ENCODE measurements around the gene EIF4A2.

EIF4A2 gene

GRCh38 chr3:186783058-186783730 is at the start of gene EIF4A2:
Gene EIF4A2 (plus strand): TSS chr3:186783577. CDS start chr3:186783611, 34 bp downstream.
- peak; percentile 84 for DNase-seq (ENCODE audit: low read depth, low spot score)

GRCh38 chr3:186742618-186743380 is 40.6 kb upstream of the EIF4A2 start:
- DNase-seq (ENCODE audit: low read depth, low spot score): no peak

DNA sequence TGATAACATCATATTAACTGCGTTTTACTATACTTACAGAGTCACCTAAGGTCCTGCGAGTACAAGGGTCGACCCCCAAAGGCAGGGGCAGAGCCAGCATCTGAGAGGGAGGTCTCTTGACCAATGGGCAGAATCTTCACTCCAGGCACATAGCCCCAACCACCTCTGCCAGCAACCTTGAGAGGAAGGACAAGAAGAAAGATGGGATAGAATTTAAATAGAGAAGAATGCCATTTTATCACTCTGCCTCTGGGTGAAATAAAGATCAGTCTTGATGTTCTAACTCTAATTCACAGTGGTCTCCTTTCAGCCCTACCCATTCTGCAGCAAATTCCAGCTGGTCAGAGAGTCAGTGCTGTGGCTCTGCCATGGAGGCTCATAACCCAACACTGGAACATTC is 39.7 kb upstream of the EIF4A2 start:
- no peak for DNase-seq (ENCODE audit: low read depth, low spot score)

DNA sequence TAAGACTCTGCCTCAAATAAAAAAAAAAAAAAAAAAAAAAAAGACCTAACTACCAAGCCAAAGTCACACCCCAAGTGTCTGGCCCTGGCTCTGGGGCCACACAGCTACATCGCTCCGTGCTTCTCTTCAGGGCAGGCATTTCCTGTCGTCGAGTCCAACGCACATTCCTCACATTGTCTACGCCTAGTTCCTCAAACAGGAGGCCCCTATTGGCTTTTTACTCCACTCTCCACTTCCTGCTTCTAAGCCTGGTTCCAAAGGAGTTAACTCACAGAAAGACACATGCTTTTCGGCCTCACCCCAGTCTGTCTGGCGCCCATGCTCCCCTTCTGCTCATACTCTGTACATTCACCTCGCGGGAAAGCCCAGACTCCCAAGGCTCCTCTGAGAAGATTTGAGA is 37.4 kb upstream of the EIF4A2 start:
- no peak for DNase-seq (ENCODE audit: low read depth, low spot score)

- DNase-seq (ENCODE audit: low read depth, low spot score): no peak
Observed at GRCh38 chr3:186750316-186750715, 33.1 kb upstream of the EIF4A2 start.

DNA sequence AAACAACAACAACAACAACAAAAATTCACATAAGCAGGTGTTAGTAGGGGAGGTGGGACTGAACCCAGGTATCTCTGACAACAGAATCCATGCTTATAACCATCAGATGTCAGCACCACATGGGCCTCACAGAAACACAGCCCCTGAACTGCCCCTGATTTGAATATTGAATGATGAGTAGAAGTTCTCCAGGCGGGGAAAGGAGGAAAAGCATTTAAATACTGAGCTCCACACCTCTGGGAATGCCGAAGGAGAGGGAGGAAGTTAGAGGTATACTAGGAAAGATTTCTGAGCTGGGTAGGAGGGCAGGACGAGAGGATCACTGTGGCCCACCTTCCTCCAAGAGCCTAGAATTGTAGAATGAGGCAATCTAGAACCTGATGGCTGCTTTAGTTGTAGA is 31.9 kb upstream of the EIF4A2 start:
- no peak for DNase-seq (ENCODE audit: low read depth, low spot score)

GRCh38 chr3:186754006-186754405 is 29.4 kb upstream of the EIF4A2 start:
- no peak for DNase-seq (ENCODE audit: low read depth, low spot score)

- DNase-seq (ENCODE audit: low read depth, low spot score): no peak
Observed at GRCh38 chr3:186754871-186755270, 28.5 kb upstream of the EIF4A2 start.

DNA sequence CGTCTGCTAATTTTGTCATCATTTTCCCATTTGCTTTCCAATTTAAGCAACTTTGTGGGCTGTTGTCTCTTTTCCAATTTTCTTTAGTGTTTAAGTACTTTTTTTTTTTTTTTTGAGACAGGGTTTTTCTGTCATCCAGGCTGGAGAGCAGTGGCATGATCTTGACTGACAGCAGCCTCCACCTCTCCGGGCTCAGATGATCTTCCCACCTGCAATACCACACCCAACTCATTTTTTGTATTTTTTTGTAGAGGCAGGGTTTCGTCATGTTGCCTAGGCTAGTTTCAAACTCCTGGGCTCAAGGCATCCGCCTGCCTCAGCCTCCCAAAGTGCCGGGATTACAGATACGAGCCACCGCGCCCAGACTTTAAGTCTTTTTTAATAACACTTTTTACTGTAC is 26.2 kb upstream of the EIF4A2 start:
- no peak for DNase-seq (ENCODE audit: low read depth, low spot score)

DNA sequence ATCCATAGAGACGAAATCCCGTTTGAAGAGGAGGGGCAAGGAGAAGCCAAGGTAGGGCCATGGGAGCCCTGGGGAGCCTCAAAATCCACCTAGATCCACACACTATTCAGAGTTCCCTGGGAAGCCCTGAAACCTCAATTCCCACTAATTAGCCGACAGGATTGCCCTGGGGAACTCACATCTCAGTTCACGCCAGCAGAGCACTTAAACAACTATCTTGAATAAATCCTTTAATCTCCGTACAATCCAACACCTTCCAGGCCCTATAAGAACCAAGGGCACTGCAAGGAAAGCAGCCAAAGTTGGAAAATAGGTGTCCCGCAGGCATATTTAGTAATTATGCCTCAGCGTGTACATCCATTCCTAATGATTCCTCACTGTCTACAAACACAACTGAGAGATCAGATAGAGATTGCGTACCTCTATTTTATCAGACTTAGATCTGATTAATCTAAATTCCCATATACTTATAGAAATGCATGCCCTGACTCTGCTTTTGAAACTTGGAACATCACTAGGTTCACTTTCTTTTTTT is 25.6 kb upstream of the EIF4A2 start:
- no peak for DNase-seq (ENCODE audit: low read depth, low spot score)

DNA sequence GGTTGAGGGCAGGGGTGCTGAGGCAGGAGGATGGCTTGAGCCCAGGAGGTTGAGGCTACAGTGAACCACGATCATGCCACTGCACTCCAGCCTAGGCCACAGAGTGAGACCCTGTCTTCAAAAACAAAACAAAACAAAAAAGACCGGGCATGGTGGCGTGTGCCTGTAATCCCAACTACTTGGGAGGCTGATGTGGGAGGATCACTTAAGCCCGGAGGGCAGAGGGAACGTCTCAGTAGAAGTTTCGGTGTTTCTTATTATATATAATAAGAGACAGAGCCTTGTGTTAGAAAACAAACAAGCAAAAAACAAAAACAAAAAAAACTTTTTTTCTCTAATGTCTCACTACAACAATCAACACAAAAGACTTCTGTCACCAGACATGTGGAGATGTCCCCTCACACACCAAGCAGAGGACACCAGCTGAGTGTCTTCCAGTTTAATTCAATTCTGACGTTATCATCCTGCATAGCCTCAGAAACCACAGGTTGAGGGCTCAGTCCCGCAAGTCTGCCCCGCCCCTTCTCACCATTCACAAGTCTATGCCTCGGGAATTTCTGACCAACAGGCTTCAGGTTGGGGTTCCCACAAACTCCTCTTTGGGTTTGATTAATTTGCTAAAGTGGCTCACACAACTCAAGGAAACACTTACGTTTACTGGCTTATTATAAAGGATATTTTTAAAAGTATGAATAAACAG is 24.0 kb upstream of the EIF4A2 start:
- no peak for DNase-seq (ENCODE audit: low read depth, low spot score)

GRCh38 chr3:186760141-186760833 is 23.1 kb upstream of the EIF4A2 start:
- DNase-seq (ENCODE audit: low read depth, low spot score): no peak

DNA sequence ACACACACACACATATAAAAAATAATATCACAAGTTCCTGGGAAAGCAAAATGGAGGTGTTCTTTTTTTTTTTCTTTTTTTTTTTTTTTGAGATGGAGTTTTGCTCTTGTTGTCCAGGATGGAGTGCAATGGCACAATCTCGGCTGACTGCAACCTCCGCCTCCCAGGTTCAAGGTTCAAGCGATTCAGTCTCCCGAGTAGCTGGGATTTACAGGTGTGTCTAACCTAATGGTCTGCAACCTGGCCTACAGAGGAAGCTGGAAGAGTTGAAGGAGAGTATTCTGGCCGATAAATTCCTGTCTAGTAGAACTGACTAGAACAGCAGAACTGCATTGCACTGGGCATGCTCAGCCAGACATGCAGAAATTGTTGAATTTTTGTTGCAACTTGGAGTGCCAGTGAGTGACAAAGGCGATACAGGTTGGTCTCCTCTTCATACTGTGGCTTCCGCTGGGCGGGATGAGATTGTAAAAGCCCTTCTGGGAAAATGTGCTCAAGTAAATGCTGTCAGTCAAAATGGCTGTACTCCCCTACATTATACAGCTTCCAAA is 22.4 kb upstream of the EIF4A2 start:
- no peak for DNase-seq (ENCODE audit: low read depth, low spot score)

DNA sequence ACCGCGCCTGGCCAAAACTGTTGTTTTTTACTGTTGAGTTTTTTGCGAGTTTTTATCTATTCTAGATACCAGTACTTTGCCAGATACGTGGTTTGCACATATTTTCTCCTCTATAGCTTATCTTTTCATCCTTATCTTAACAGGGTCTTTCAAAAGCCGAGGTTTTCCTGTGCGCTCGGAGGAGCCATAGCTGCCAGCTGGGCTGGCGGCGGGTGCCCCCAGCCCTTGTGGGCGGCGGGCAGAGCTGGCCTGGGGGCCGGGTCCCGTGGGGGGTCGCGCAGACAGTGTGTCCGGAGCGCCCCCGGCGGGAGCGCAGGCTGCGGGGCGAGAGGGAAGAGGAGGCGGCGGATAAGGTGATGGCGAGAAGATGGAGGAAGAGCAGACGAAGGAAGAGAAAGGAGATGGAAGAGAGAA is 11.1 kb upstream of the EIF4A2 start:
- DNase-seq (ENCODE audit: low read depth, low spot score): no peak

DNA sequence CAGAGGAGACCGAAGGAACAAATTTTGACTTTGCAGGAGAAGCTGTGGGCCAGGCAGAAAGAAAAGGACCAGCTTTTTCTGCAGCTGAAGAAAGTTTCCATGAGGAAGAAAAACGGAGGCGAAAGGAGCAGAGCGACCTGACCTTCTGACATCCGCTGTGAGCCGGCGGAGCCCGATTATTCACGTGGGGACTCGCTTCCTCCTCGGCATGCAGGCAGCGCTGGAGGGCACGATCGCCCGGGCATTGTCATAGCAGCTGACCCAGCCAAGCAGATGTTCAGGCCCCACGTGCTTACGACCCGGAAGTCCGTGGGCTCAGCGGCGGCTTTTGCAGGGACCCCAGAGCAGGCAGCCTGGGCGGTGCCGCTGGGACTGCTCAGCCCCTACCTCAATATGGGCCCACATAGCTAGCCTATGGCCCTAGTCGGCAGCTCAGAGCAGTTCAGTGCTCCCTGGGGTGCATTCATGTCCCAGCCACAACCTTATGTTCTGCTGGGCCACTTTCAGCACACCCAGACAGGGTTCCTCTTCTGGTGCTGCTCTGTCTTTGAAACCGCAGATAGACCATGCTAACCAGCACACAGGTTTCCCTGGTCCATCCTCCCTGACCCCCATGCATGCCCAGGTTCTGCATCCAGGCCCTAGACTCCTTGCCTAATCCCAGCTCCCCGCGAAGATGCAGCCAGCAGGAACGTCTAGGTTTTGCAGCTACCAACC is 10.5 kb upstream of the EIF4A2 start:
- DNase-seq (ENCODE audit: low read depth, low spot score): peak; percentile 29

- DNase-seq (ENCODE audit: low read depth, low spot score): no peak
Observed at GRCh38 chr3:186775999-186776398, 7.4 kb upstream of the EIF4A2 start.

GRCh38 chr3:186779204-186779603 is 4.2 kb upstream of the EIF4A2 start:
- no peak for DNase-seq (ENCODE audit: low read depth, low spot score)

- no peak for DNase-seq (ENCODE audit: low read depth, low spot score)
Observed at GRCh38 chr3:186782542-186783057, 777 bp upstream of the EIF4A2 start.

DNA sequence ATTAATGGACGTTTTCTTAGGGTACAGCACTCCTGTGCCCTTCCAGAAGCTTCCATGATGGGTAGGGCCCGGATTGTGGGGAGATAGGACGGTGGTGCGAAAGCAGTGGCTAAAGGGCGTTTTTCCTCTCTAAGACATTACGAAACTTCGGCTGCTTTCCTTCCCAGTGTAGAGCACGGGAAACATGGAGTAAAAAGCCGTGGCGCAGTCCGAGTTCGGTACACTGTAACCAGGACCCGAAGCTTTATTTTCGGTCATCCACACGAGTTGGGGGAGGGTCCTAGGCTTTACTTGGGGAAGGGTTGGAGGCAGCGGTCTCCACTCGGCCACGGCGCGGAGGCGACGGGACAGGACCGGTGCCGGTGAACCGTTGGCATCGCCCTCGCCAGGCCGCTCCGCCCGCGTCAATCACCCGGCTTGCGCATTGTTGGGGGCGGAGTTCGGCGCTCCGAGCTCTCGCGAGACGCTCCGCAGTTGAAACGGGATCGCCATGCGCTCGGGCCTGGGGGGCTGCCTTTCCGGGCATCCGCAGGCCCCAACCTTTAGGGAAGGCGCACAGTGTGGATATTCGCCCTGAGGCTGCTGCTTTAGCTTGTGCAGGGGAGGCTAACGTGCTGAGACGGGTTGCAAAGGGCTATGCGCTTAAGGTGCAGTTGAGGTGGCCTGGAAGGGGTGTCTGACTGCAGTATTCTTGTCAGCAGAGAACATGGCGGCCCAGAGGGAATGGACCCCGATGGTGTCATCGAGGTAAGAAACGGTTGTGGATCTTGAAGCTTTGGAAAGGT is 546 bp downstream of the EIF4A2 start:
- DNase-seq (ENCODE audit: low read depth, low spot score): peak; percentile 56

All from activated CD4-positive, CD25-positive, alpha-beta regulatory T cell treated with anti-CD3 and anti-CD28 coated beads, Interleukin-2, amount 50 U/mL, for 16 hours (primary cell).